ENCODE data around the gene SIRPA.

SIRPA gene

DNA sequence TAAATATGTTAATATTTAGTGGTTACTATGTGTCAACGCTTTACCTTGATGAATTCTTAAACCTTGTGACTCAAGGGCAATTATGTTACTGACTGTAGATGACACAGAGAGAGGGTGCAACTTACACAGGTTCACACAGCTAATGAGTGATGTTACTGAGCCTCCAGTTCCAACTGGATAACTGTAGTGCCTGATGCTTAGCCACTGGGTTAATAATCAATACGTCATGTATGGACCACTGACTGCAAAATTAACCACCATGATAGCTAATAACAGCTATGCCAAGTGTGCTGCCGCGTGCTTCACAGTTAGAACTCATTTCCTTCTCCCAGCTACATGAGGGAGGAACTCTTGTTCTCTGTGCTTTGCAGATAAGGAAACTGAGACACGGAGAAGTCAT lies 45.4 kb downstream of the SIRPA start:
- no peaks in the 10 kb centered on the region for H3K9me3 ChIP-seq
- no peak for DNase-seq (ENCODE audit: low spot score in 2 of 2)
- in situ Hi-C loops (cut with MboI; ENCODE audit: low sequenced_read_pairs), result no loop called here

DNA sequence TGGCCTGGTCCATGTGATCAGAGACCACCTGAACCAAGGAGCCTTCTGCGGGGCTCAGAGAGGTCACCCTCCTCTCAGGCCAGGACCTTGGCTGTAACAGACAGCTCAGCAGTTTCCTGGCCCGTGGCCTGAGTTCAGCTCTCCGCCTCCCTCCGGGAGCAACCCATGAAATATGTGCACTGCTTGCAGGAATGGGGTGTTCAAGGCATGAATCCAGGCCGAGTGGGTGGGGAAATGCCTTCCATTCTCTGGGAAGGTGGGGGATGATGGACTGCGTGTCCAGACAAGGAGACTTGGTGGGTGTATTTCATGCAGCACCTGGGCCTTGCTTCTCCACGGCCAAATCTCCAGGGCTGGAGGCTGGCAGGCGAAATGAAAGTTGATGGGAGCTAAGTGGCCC lies 46.0 kb downstream of the SIRPA start:
- H3K27me3 ChIP-seq (ENCODE audit: low read depth), result peaks cover 30% of the 10 kb centered on the region
- no peaks in the 10 kb centered on the region for H3K4me1 ChIP-seq
- H3K9me3 ChIP-seq, result no peaks in the 10 kb centered on the region
- in situ Hi-C loops (cut with MboI; ENCODE audit: low sequenced_read_pairs), result no loop called here
- H3K36me3 ChIP-seq (replicated peaks), result no peaks in the 10 kb centered on the region
- no peak overlapping the region for H3K4me3 ChIP-seq
- no peak for DNase-seq (ENCODE audit: low spot score in 2 of 2)

More for the DNA sequence above, 45.4 kb downstream of the SIRPA start:
- Histone ChIP-seq H3K36me3 (replicated peaks) (no peaks in the 10 kb centered on the region), H3K4me3 (no peak overlapping the region), H3K4me1 (no peaks in the 10 kb centered on the region), H3K27me3 (ENCODE audit: low read depth) (peaks cover 26% of the 10 kb centered on the region)

DNA sequence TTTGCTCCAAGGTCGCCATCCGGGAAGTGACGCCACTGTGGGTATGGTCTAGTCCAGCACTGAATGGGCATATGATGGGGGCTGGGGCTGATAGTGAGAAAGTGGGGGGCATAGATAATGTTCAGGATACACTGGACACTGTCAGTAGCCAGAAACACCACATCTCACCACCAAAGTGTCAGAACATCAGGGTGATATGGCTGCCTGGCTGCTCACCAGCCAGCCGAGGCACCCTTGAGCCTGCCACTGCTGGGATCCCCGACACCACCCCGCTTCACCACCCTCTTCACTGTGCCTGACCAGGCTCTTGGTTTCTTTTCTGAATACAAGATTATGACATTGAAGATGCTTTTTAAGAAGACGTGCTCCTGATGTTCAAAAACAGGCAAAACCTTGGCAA lies 46.9 kb downstream of the SIRPA start:
- in situ Hi-C loops (cut with MboI; ENCODE audit: low sequenced_read_pairs), result no loop called here
- peaks cover 30% of the 10 kb centered on the region for H3K27me3 ChIP-seq (ENCODE audit: low read depth)
- no peaks in the 10 kb centered on the region for H3K9me3 ChIP-seq
- H3K36me3 ChIP-seq (replicated peaks), result no peaks in the 10 kb centered on the region
- DNase-seq (ENCODE audit: low spot score in 2 of 2), result no peak
- H3K4me3 ChIP-seq, result no peak overlapping the region
- no peaks in the 10 kb centered on the region for H3K4me1 ChIP-seq

- H3K36me3 ChIP-seq (replicated peaks), result no peaks in the 10 kb centered on the region
- no peaks in the 10 kb centered on the region for H3K4me1 ChIP-seq
- no peaks in the 10 kb centered on the region for H3K9me3 ChIP-seq
- H3K4me3 ChIP-seq, result no peak overlapping the region
- DNase-seq (ENCODE audit: low spot score in 2 of 2), result no peak
- H3K27me3 ChIP-seq (ENCODE audit: low read depth), result peaks cover 30% of the 10 kb centered on the region
- in situ Hi-C loops (cut with MboI; ENCODE audit: low sequenced_read_pairs), result no loop called here
Observed at GRCh38 chr20:1942486-1943274, 47.5 kb downstream of the SIRPA start.

- DNase-seq (ENCODE audit: low spot score in 2 of 2), result no peak
- Histone ChIP-seq H3K36me3 (replicated peaks) (no peaks in the 10 kb centered on the region), H3K4me3 (no peak overlapping the region), H3K9me3 (no peaks in the 10 kb centered on the region), H3K27me3 (ENCODE audit: low read depth) (peaks cover 30% of the 10 kb centered on the region), H3K4me1 (no peaks in the 10 kb centered on the region)
- in situ Hi-C loops (cut with MboI; ENCODE audit: low sequenced_read_pairs), result no loop called here
Observed at GRCh38 chr20:1943275-1944002, 48.2 kb downstream of the SIRPA start.

GRCh38 chr20:1944345-1945091 lies 49.3 kb downstream of the SIRPA start:
- in situ Hi-C loops (cut with MboI; ENCODE audit: low sequenced_read_pairs), result no loop called here
- peaks cover 31% of the 10 kb centered on the region for H3K27me3 ChIP-seq (ENCODE audit: low read depth)
- H3K9me3 ChIP-seq, result no peaks in the 10 kb centered on the region
- no peaks in the 10 kb centered on the region for H3K4me1 ChIP-seq
- no peak for DNase-seq (ENCODE audit: low spot score in 2 of 2)
- H3K4me3 ChIP-seq, result no peak overlapping the region
- no peaks in the 10 kb centered on the region for H3K36me3 ChIP-seq (replicated peaks)

- Histone ChIP-seq H3K9me3 (no peaks in the 10 kb centered on the region), H3K4me3 (no peak overlapping the region), H3K27me3 (ENCODE audit: low read depth) (peaks cover 33% of the 10 kb centered on the region), H3K36me3 (replicated peaks) (no peaks in the 10 kb centered on the region), H3K4me1 (no peaks in the 10 kb centered on the region)
- in situ Hi-C loops (cut with MboI; ENCODE audit: low sequenced_read_pairs), result no loop called here
- DNase-seq (ENCODE audit: low spot score in 2 of 2), result no peak
Observed at GRCh38 chr20:1945134-1945618, 50.0 kb downstream of the SIRPA start.

DNA sequence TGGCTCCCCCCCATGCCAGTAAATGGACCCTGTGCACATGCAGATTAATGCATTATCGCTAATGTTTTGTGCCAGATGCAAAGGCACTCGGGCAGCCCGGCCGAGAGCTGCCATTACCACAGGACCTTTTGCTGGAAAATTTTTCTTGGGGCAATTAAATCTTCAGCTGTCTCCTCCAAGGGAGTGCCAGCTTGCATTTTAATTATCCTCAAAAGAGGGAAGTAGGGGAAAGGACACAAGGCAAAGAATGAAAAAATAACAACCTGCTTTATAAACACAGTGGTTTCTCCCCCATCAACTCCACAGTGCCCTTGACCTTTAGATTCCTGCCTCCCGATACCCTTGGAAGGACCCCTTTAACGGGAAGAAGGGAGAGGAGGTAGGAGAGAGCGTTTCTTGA lies 50.5 kb downstream of the SIRPA start:
- no peak overlapping the region for H3K4me3 ChIP-seq
- peaks cover 33% of the 10 kb centered on the region for H3K27me3 ChIP-seq (ENCODE audit: low read depth)
- in situ Hi-C loops (cut with MboI; ENCODE audit: low sequenced_read_pairs), result no loop called here

DNA sequence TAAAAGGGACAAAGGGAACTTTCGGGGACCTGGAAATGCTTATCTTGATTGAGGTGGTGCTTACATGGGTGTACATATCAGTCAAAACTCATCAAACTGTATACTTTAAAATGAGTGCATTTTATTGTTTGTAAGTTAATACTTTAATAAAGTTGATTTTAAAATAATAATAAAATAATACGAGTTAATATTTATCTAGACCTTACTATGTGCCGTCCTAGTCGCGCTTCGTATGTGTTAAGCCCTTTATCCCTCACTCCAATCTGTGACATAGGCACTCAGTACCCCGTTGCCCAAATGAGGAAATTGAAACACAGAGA lies 51.2 kb downstream of the SIRPA start:
- in situ Hi-C loops (cut with MboI; ENCODE audit: low sequenced_read_pairs), result no loop called here
- H3K27me3 ChIP-seq (ENCODE audit: low read depth), result peaks cover 33% of the 10 kb centered on the region
- H3K9me3 ChIP-seq, result no peaks in the 10 kb centered on the region
- no peaks in the 10 kb centered on the region for H3K36me3 ChIP-seq (replicated peaks)
- no peak overlapping the region for H3K4me3 ChIP-seq
- H3K4me1 ChIP-seq, result no peaks in the 10 kb centered on the region
- DNase-seq (ENCODE audit: low spot score in 2 of 2), result no peak

More for the DNA sequence above, 50.5 kb downstream of the SIRPA start:
- H3K36me3 ChIP-seq (replicated peaks), result no peaks in the 10 kb centered on the region
- no peaks in the 10 kb centered on the region for H3K9me3 ChIP-seq
- no peak for DNase-seq (ENCODE audit: low spot score in 2 of 2)
- no peaks in the 10 kb centered on the region for H3K4me1 ChIP-seq

GRCh38 chr20:1946762-1947534 lies 51.7 kb downstream of the SIRPA start:
- DNase-seq (ENCODE audit: low spot score in 2 of 2), result no peak

DNA sequence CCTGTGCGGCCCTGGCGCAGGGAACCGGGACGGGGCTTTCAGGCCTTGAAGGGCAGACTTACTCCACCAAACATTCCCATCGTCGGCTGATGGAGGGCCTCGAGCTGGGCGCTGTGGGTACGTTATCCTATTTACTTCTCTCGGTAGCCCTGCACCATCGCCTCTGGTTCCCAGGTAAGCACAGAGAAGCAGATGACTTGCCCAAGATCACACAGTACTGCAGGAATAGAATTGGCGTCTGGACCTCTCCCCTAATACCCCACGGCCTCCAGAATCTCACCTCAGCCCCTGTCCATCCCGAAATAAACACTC lies 52.3 kb downstream of the SIRPA start:
- H3K27me3 ChIP-seq (ENCODE audit: low read depth), result peaks cover 33% of the 10 kb centered on the region
- DNase-seq (ENCODE audit: low spot score in 2 of 2), result no peak
- H3K9me3 ChIP-seq, result no peaks in the 10 kb centered on the region
- in situ Hi-C loops (cut with MboI; ENCODE audit: low sequenced_read_pairs), result no loop called here
- H3K4me1 ChIP-seq, result no peaks in the 10 kb centered on the region
- no peak overlapping the region for H3K4me3 ChIP-seq
- H3K36me3 ChIP-seq (replicated peaks), result no peaks in the 10 kb centered on the region

More at GRCh38 chr20:1946762-1947534, 51.7 kb downstream of the SIRPA start:
- Histone ChIP-seq H3K4me1 (no peaks in the 10 kb centered on the region), H3K4me3 (no peak overlapping the region), H3K9me3 (no peaks in the 10 kb centered on the region), H3K27me3 (ENCODE audit: low read depth) (peaks cover 33% of the 10 kb centered on the region), H3K36me3 (replicated peaks) (no peaks in the 10 kb centered on the region)
- in situ Hi-C loops (cut with MboI; ENCODE audit: low sequenced_read_pairs), result no loop called here

GRCh38 chr20:1949347-1950100 lies 54.3 kb downstream of the SIRPA start:
- Histone ChIP-seq H3K4me1 (no peaks in the 10 kb centered on the region), H3K4me3 (no peak overlapping the region), H3K36me3 (replicated peaks) (no peaks in the 10 kb centered on the region), H3K9me3 (no peaks in the 10 kb centered on the region), H3K27me3 (ENCODE audit: low read depth) (peaks cover 19% of the 10 kb centered on the region)
- in situ Hi-C loops (cut with MboI; ENCODE audit: low sequenced_read_pairs), result no loop called here
- DNase-seq (ENCODE audit: low spot score in 2 of 2), result no peak

DNA sequence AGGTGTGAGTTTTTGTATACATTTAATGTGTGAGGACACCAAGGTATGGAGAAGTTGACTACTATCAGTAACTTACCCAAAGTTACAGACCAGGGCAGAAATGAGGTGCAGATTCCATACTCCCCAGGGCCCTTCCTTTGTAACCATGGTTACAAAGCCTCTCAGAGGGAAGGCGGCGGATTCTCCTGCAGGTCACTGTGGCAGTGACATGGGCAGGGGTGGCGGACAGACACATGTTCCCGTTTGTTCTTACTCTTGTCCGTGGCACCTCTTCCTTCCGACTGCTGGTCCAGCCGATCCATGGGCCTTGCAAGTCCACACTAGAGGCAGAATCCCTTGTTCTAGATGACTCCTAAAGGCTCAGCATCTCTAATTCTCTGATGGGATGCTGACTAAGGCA lies 55.6 kb downstream of the SIRPA start:
- H3K27me3 ChIP-seq (ENCODE audit: low read depth), result peaks cover 8% of the 10 kb centered on the region
- no peak for DNase-seq (ENCODE audit: low spot score in 2 of 2)
- H3K4me1 ChIP-seq, result no peaks in the 10 kb centered on the region
- in situ Hi-C loops (cut with MboI; ENCODE audit: low sequenced_read_pairs), result no loop called here
- H3K4me3 ChIP-seq, result no peak overlapping the region
- no peaks in the 10 kb centered on the region for H3K9me3 ChIP-seq
- H3K36me3 ChIP-seq (replicated peaks), result no peaks in the 10 kb centered on the region

All from HAP-1 (cell line).